Ishikawa (cell line): ENCODE measurements around the gene TNPO2.

Experiments used
- CEBPB ChIP-seq: IDR thresholded peaks from 2 replicates; pipeline ENCODE4 v1.6.1; 2012
- FOXM1 ChIP-seq: IDR thresholded peaks from 2 replicates; pipeline ENCODE4 v1.6.1; 2012; ENCODE audit warnings: low read depth, borderline replicate concordance
- RAD21 ChIP-seq: IDR thresholded peaks from 2 replicates; pipeline ENCODE4 v1.6.1; 2012; ENCODE audit warnings: low read depth
- YY1 ChIP-seq: IDR thresholded peaks from 2 replicates; pipeline ENCODE4 v1.6.1; 2012; ENCODE audit warnings: low read depth
- ZBTB7A ChIP-seq: IDR thresholded peaks from 2 replicates; pipeline ENCODE4 v1.6.1; 2012; ENCODE audit warnings: low read depth

GRCh38 chr19:12676928-12677327, 46.8 kb downstream of the TNPO2 start:
- TF ChIP-seq YY1 (no peak), CEBPB (no peak), ZBTB7A (no peak), FOXM1 (no peak), RAD21 (no peak)
